VCaP (cell line): ENCODE measurements around the gene ACSM3.

Experiments
- H3K27ac ChIP-seq: fragments of 450-650 bp; 2 replicates; pipeline ENCODE4 v1.5.1; 2017
- TF ChIP-seq, protein P1 (sequence below): fragments of 450-650 bp; conservative IDR thresholded peaks from 2 replicates; pipeline ENCODE4 v1.5.1; 2017; ENCODE audit warnings: mild to moderate bottlenecking, moderate library complexity

ACSM3 gene

DNA sequence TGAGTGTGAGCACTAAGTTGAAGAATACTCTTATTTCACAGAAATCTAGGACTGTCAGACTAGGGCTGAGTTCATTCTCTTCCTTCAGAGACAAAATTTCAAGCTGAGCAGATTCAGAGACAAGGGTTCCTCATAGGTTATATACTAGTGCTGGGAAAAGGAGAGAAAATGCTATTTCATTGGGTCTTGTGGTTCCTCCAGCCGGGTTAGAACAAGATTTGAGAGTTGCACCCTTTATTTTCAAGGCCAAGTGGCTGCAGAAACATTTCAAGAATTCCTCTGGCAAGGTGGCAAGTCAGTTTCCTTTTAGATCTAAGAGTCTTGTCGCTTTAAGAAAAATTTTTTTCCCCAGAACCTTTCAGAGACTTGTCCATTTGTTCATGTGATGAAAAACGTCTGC lies 29.0 kb upstream of the ACSM3 start:
- TF ChIP-seq, protein P1, sequence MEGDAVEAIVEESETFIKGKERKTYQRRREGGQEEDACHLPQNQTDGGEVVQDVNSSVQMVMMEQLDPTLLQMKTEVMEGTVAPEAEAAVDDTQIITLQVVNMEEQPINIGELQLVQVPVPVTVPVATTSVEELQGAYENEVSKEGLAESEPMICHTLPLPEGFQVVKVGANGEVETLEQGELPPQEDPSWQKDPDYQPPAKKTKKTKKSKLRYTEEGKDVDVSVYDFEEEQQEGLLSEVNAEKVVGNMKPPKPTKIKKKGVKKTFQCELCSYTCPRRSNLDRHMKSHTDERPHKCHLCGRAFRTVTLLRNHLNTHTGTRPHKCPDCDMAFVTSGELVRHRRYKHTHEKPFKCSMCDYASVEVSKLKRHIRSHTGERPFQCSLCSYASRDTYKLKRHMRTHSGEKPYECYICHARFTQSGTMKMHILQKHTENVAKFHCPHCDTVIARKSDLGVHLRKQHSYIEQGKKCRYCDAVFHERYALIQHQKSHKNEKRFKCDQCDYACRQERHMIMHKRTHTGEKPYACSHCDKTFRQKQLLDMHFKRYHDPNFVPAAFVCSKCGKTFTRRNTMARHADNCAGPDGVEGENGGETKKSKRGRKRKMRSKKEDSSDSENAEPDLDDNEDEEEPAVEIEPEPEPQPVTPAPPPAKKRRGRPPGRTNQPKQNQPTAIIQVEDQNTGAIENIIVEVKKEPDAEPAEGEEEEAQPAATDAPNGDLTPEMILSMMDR = no peak

DNA sequence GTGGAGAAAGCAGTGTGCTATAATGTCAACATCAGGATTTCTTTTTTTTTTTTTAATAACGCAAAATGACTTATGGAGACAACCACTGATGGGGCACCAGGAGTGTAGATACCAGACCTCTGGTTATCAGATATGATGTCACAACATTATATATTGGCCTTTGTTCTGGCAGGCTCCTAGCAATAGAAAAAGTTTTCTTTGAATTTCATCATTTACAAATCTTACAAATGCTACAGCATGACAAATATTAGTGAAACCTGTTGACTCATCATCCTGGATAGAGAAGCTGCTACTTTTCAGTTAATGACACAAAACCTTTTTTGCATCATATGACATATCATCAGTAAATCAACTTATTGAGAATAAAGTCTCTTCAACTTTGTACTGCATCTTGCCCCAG lies 28.3 kb upstream of the ACSM3 start:
- TF ChIP-seq, protein P1 = no peak
- H3K27ac ChIP-seq = no peak overlapping the region

More for the DNA sequence above, 29.0 kb upstream of the ACSM3 start:
- no peak overlapping the region for H3K27ac ChIP-seq

DNA sequence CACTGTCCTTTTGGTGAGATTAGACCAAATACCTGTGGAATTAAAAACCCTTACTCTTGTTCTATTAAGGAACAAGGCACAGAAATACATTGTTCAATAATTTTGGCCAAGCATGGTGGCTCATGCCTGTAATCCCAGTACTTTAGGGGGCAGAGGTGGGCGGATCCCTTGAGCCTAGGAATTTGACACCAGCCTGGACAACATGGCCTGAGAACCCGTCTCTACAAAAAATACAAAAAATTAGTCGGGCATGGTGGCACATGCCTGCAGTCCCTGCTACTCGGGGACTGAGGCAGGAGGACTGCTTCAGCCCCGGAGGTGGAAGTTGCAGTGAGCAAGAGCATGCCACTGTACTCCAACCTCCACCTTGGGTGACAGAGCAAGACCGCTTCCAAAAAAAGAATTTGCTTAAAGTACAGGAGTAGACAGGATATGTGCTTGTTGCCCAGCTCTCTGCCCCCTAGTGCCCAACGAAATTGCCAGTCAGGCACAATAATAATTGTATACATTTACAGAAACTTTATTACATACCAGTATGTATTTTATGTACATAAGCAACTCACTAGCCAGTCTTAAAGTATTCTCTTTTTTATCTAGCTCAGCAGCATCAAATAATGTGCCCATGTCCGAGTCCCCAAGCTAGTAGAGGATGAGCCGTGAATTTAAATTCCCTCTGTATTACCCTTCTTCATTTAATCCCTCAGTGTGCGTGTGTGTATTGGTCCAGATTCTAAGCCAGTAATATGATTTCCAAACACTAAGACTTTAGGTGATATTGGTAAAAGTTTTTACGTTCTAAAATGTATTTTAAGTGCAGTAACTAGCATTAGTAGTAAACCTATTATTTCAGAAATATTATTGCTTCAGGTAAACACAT lies 23.6 kb upstream of the ACSM3 start:
- TF ChIP-seq, protein P1 = peak; percentile 73
- H3K27ac ChIP-seq = peak overlapping the region; percentile 83

DNA sequence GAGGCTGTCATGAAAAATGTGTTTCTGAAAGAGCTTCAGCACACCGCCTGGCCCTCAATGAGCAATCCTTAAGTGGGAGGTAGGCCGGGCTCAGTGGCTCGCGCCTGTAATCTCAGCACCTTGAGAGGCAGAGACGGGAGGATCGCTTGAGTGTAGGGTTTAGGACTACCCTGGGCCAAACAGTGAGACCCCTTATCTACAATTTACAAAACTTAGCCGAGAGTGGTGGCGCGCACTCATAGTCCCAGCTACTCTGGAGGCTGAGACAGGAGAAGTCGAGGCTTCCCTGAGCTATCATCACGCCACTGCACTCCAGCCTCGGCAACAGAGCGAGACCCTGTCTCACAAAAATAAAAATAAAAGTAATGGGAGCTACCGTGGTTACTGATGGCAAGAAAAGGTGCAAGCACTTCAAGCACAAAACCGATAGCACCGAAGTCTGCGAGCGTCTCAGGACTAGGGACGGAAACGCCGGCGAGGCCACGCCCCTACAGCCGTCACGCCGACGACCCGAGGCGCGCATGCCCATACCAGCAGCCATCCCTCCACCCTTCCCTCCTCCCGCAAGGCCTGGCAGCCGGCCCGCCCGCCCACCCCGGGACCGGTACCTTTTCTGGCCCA lies 22.8 kb upstream of the ACSM3 start:
- TF ChIP-seq, protein P1 = no peak
- H3K27ac ChIP-seq = peak overlapping the region; percentile 83

DNA sequence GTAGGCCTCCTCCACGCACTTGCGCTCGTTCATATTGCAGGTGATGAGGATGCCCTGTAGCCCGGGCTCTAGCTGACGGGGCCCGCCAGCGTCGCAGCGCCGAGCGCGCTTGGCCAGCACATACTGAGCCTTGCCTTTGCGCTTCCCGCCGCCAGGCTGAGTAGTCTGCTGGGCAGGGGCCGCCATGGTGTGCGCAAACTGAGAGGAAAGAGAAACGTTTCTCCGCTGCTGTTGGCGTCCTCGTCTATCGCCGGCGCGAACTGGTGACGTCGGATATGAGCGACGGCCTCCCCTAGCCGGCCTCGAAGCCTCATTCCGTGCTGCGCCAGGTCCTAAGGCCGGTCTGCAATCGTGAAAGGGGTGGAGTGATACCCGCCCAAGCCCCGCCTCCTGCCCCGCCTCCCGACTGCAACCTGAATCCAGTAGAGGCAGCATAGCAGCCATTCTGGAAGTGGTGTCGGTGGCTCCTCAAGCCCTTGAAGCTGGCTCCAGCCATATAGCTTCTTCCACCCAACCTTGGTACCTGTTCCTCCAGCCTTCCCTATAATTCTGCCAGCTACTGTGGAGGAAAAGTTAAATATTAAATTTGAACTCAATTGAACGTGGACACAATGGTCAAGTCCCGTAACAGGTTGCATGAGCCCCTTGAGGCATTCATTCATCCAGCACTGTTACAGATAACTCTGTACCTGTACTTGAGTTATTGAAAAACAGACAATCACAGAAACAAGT lies 22.1 kb upstream of the ACSM3 start, which contains the start of gene THUMPD1:
TSS of gene THUMPD1 (minus strand) at position 265 of the 732 bp plus-strand sequence. CDS start at position 186, 79 bp downstream.
- TF ChIP-seq, protein P1 = 0 out of 2 replicates have a peak, but pooled peaks have one; percentile 20
- H3K27ac ChIP-seq = peak within 1 kb of the TSS; percentile 83

DNA sequence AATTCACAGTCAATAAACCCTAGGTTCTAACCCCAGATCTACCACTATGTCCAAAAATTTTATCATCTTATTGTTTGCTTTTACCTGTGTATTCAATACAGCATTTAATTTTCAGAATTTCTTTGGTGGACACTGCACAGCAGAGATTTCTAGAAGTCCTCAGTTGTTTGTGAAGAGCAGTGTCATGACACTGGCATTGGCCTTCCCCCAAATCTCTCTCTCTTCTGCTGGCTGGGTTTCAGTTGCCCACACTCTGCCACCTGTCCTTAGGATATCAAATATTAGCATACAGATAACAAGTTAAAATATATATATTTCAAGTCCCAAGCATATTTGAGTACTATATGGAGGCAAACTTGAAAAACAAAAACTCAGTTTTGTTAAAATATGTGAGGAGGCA lies 20.2 kb upstream of the ACSM3 start:
- peak overlapping the region; percentile 83 for H3K27ac ChIP-seq
- TF ChIP-seq, protein P1 = no peak

DNA sequence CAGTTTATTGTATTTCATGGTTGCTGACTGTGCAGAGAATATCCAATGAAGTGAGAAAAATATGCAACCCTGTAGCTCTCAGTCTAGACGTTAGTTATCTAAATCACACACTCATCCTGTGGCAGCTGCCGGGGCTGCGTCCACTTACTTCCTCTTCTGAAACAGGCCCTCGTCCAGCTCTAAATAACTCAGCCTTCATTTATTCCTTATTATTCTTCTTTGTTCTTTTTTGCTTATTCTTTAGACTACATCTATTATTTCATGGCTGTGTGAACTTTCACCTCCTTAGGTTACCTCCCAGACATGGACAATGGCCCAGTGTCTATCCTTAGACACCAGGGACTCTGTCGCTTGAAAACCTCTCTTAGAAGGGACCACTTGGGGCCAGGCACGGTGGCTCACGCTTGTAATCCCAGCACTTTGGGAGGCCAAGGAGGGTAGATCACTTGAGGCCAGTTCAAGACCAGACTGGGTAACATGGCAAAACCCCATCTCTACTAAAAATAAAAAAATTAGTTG lies 18.8 kb upstream of the ACSM3 start:
- peak overlapping the region; percentile 83; the same call in 1 of the 2 replicates for H3K27ac ChIP-seq
- TF ChIP-seq, protein P1 = no peak
